IMR-90 (cell line): ENCODE results near the gene FARS2. TPM values are rescaled to one million over a fixed set of nuclear protein-coding genes. Genes with fewer than 3 reads are reported as not detected.

Experiments
- ATAC-seq: fragments of 200-7000 bp; cut with Tn5 transposase; 2 replicates; pipeline ENCODE4 v1.9.1; 2020; ENCODE audit warnings: low read depth, mild to moderate bottlenecking, moderate library complexity
- BruUV-seq: library from RNA; stranded (reverse); fragments of 400-500 nt; replicated peaks from 2 replicates; lab custom pipeline; 2021; lab: Mats Ljungman, UMichigan
- CTCF ChIA-PET: fragments of 300-600 bp; formaldehyde crosslinking; extraction: SDS; loops from one replicate; lab custom pipeline; 2021; ENCODE audit warnings: antibody characterized with exemption; lab: Yijun Ruan, JAX
- POLR2A ChIA-PET: fragments of 300-600 bp; sonication (Branson Sonifier 250); formaldehyde crosslinking; loops from one replicate; lab custom pipeline; 2022; ENCODE audit warnings: antibody characterized with exemption; ENCODE audit not compliant: unreplicated experiment; lab: Charles Lee
- DNase-seq: peaks from one replicate; pipeline ENCODE4 v3.0.0; 2013
- H2AFZ ChIP-seq: replicated peaks from 2 replicates; pipeline ENCODE3; 2013; ENCODE audit warnings: low read length, mild to moderate bottlenecking; ENCODE audit not compliant: poor library complexity
- H2AK5ac ChIP-seq: 2 replicates; pipeline ENCODE4 v1.6.1; 2013; ENCODE audit warnings: low read depth, low read length, inconsistent platforms
- H2AK9ac ChIP-seq: replicated peaks from 2 replicates; pipeline ENCODE3; 2013; ENCODE audit warnings: mild to moderate bottlenecking, low read depth, low read length, moderate library complexity; ENCODE audit not compliant: poor library complexity
- H2BK120ac ChIP-seq: 2 replicates; pipeline ENCODE4 v1.6.1; 2013; ENCODE audit warnings: low read depth, low read length, inconsistent platforms
- H2BK15ac ChIP-seq: 3 replicates; pipeline ENCODE4 v1.6.1; 2013; ENCODE audit warnings: low read depth, low read length, inconsistent platforms
- H2BK20ac ChIP-seq: 2 replicates; pipeline ENCODE4 v1.6.1; 2013; ENCODE audit warnings: low read depth, mild to moderate bottlenecking, inconsistent platforms, low read length, moderate library complexity
- H2BK5ac ChIP-seq: 2 replicates; pipeline ENCODE4 v1.6.1; 2013; ENCODE audit warnings: mild to moderate bottlenecking, low read depth, low read length, inconsistent platforms; ENCODE audit not compliant: poor library complexity, severe bottlenecking
- H3K14ac ChIP-seq: replicated peaks from 2 replicates; pipeline ENCODE4 v1.6.1; 2013; ENCODE audit warnings: low read depth, low read length, inconsistent platforms
- H3K18ac ChIP-seq: 2 replicates; pipeline ENCODE4 v1.6.1; 2013; ENCODE audit warnings: low read depth, low read length, control low read depth
- H3K23ac ChIP-seq: 2 replicates; pipeline ENCODE4 v1.6.1; 2013; ENCODE audit warnings: low read depth, low read length, inconsistent platforms
- H3K27ac ChIP-seq: 2 replicates; pipeline ENCODE4 v1.5.1; 2013; ENCODE audit warnings: mild to moderate bottlenecking, control low read depth, low read length; ENCODE audit not compliant: insufficient read depth
- H3K27me3 ChIP-seq: 2 replicates; pipeline ENCODE4 v1.6.1; 2013; ENCODE audit warnings: low read length; ENCODE audit not compliant: control insufficient read depth, insufficient read depth
- H3K36me3 ChIP-seq: 2 replicates; pipeline ENCODE4 v1.6.1; 2013; ENCODE audit warnings: low read length, mixed read lengths; ENCODE audit not compliant: control insufficient read depth, insufficient read depth
- H3K4ac ChIP-seq: 2 replicates; pipeline ENCODE4 v1.6.1; 2013; ENCODE audit warnings: low read depth, low read length, inconsistent platforms
- H3K4me1 ChIP-seq: 2 replicates; pipeline ENCODE4 v1.6.1; 2013; ENCODE audit warnings: low read length, mixed read lengths; ENCODE audit not compliant: control insufficient read depth, insufficient read depth
- H3K4me2 ChIP-seq: 2 replicates; pipeline ENCODE4 v1.6.1; 2013; ENCODE audit warnings: low read depth, mild to moderate bottlenecking, control low read depth, low read length, moderate library complexity
- H3K4me3 ChIP-seq: 2 replicates; pipeline ENCODE4 v1.5.1; 2013; ENCODE audit warnings: low read depth, mild to moderate bottlenecking, control low read depth, low read length, moderate library complexity; ENCODE audit not compliant: insufficient read depth
- H3K56ac ChIP-seq: 2 replicates; pipeline ENCODE4 v1.6.1; 2013; ENCODE audit warnings: low read length, inconsistent platforms; ENCODE audit not compliant: insufficient read depth; ENCODE audit errors: extremely low read depth
- H3K79me1 ChIP-seq, 2 experiments: 2 replicates each; pipeline ENCODE4 v1.6.1; 2013; ENCODE audit warnings: low read length in 2 of 2, inconsistent platforms in 1 of 2, low read depth in 1 of 2
- H3K9ac ChIP-seq: 2 replicates; pipeline ENCODE4 v1.6.1; 2013; ENCODE audit warnings: low read depth, low read length, control low read depth
- H3K9me1 ChIP-seq: 2 replicates; pipeline ENCODE4 v1.6.1; 2013; ENCODE audit warnings: low read length, inconsistent platforms; ENCODE audit not compliant: insufficient read depth
- H3K9me3 ChIP-seq: 2 replicates; pipeline ENCODE4 v1.6.1; 2013; ENCODE audit warnings: low read length; ENCODE audit not compliant: control insufficient read depth, insufficient read depth
- H4K20me1 ChIP-seq: 2 replicates; pipeline ENCODE4 v1.6.1; 2013; ENCODE audit warnings: low read length, inconsistent platforms; ENCODE audit not compliant: insufficient read depth
- H4K5ac ChIP-seq: 2 replicates; pipeline ENCODE4 v1.6.1; 2013; ENCODE audit warnings: mild to moderate bottlenecking, low read depth, low read length, control low read depth
- H4K8ac ChIP-seq, 2 experiments: 2 replicates each; pipeline ENCODE4 v1.6.1; 2013; ENCODE audit warnings: low read depth in 2 of 2, low read length in 2 of 2, control low read depth in 1 of 2, inconsistent platforms in 1 of 2
- H4K91ac ChIP-seq: 2 replicates; pipeline ENCODE4 v1.6.1; 2013; ENCODE audit warnings: low read depth, low read length, inconsistent platforms; ENCODE audit not compliant: insufficient read depth
- BHLHE40 ChIP-seq: fragments of 150-350 bp; IDR thresholded peaks from 2 replicates; pipeline ENCODE4 v1.6.1; 2016; ENCODE audit warnings: mild to moderate bottlenecking, low read depth, low read length
- CEBPB ChIP-seq: IDR thresholded peaks from 2 replicates; pipeline ENCODE4 v1.6.1; 2012; ENCODE audit warnings: low read depth, low read length, improper control_type of control experiment
- CHD1 ChIP-seq: IDR thresholded peaks from 2 replicates; pipeline ENCODE4 v1.6.1; 2012; ENCODE audit warnings: low read depth, low read length, improper control_type of control experiment
- CTCF ChIP-seq: conservative IDR thresholded peaks from 2 replicates; pipeline ENCODE4 v1.5.1; 2012; ENCODE audit warnings: mild to moderate bottlenecking, low read depth, low read length, improper control_type of control experiment
- ELK1 ChIP-seq: fragments of 150-350 bp; IDR thresholded peaks from 2 replicates; pipeline ENCODE4 v1.6.1; 2016; ENCODE audit warnings: low read depth, mild to moderate bottlenecking, low read length, moderate library complexity, borderline replicate concordance
- MAZ ChIP-seq: IDR thresholded peaks from 2 replicates; pipeline ENCODE4 v1.6.1; 2012; ENCODE audit warnings: low read depth, mild to moderate bottlenecking, low read length, improper control_type of control experiment, moderate library complexity, borderline replicate concordance
- RAD21 ChIP-seq: IDR thresholded peaks from 2 replicates; pipeline ENCODE4 v1.6.1; 2012; ENCODE audit warnings: low read length, improper control_type of control experiment
- RCOR1 ChIP-seq: IDR thresholded peaks from 2 replicates; pipeline ENCODE4 v1.6.1; 2012; ENCODE audit warnings: mild to moderate bottlenecking, low read length, improper control_type of control experiment; ENCODE audit not compliant: insufficient replicate concordance
- RFX5 ChIP-seq: IDR thresholded peaks from 2 replicates; pipeline ENCODE4 v1.8.0; 2012; ENCODE audit warnings: low read depth, mild to moderate bottlenecking, low read length, moderate library complexity
- WGBS, 2 experiments: methylation state at CpG; one replicate each; pipeline versions ENCODE4 v1.1.5 to v1.1.7; 2013; ENCODE audit warnings: missing lambda C conversion rate in 2 of 2; ENCODE audit not compliant: insufficient read length in 1 of 2; ENCODE audit errors: extremely low coverage in 2 of 2; 5-methylcytosine and 5-hydroxymethylcytosine counted together
- dilution Hi-C: fragments of 300-500 bp; cut with HindIII; formaldehyde crosslinking; loops from one replicate; pipeline ENCODE4 v1.14.3; 2018; ENCODE audit warnings: low sequenced_read_pairs; ENCODE audit not compliant: unreplicated experiment
- in situ Hi-C: fragments of 300-500 bp; cut with MboI; formaldehyde crosslinking; loops from 3 replicates; pipeline ENCODE4 v1.14.3; 2019; ENCODE audit warnings: low sequenced_read_pairs, inconsistent platforms, mixed read lengths
- intact Hi-C: fragments of 100-400 bp; cut with micrococcal nuclease; formaldehyde crosslinking; loops from 2 replicates; pipeline ENCODE4 v1.10.0; 2022
- polyA plus RNA-seq, 3 experiments: library from polyadenylated mRNA; depleted of rRNA; stranded (reverse); fragments of >200 nt; gene quantifications; 2 replicates each; pipeline ENCODE4 v1.2.3, GENCODE V29; 2012; ENCODE audit warnings: low replicate concordance in 1 of 3
- total RNA-seq: library from RNA; depleted of rRNA; stranded (reverse); fragments of >200 nt; gene quantifications from 2 replicates; pipeline ENCODE4 v1.2.3, GENCODE V29; 2012

Gene FARS2
- total and polyA plus RNA-seq, 2 of the 4 experiments (the other 2 are of a cell fraction): 12.1 to 28.9 TPM

GRCh38 chr6:5270093-5270680 lies 8.9 kb downstream of the FARS2 start:
- Histone ChIP-seq H3K4me3 (no peak overlapping the region), H2AFZ (no peak overlapping the region), H3K56ac (no peak overlapping the region), H2AK9ac (no peak overlapping the region), H3K79me1 (peaks cover 17 to 34% of the 10 kb centered on the region in 2 experiments), H2BK5ac (no peak overlapping the region), H4K5ac (no peak overlapping the region), H4K8ac (no peak overlapping the region), H3K4me2 (no peak overlapping the region), H2BK120ac (no peak overlapping the region), H4K91ac (no peak overlapping the region), H2BK15ac (no peak overlapping the region), H3K9me1 (no peaks in the 10 kb centered on the region), H3K4me1 (no peaks in the 10 kb centered on the region), H2AK5ac (no peak overlapping the region), H3K14ac (no peak overlapping the region), H3K23ac (no peak overlapping the region), H4K20me1 (no peaks in the 10 kb centered on the region), H3K27ac (no peak overlapping the region), H3K9me3 (no peaks in the 10 kb centered on the region), H3K36me3 (no peaks in the 10 kb centered on the region), H3K9ac (no peak overlapping the region), H3K18ac (no peak overlapping the region), H3K4ac (no peak overlapping the region), H2BK20ac (no peak overlapping the region), H3K27me3 (no peaks in the 10 kb centered on the region)
- no CpG with 5 or more reads among the region's 5 CpGs for WGBS, 2 experiments
- no peak for TF ChIP-seq RAD21
- TF ChIP-seq CEBPB: no peak
- TF ChIP-seq ELK1: no peak
- TF ChIP-seq RCOR1: no peak
- TF ChIP-seq RFX5: no peak
- no peak for TF ChIP-seq CTCF
- no peak for TF ChIP-seq CHD1
- TF ChIP-seq BHLHE40: no peak
- no peak for TF ChIP-seq MAZ
- CTCF ChIA-PET: interaction anchor here (0.8 to 1.6 kb wide), 2 partner anchors 126 to 133 kb away, joined by 3 read pairs; no protein-coding TSS in a partner anchor
- BruUV-seq: no TSS peak
- in situ Hi-C loops: no loop called here
- DNase-seq: no peak
- no peak for ATAC-seq
- POLR2A ChIA-PET: no interaction called here
- intact Hi-C loops: no loop called here
- dilution Hi-C loops: no loop called here
